A549 (cell line): ENCODE measurements around the gene TMEM183A. TPM values are rescaled to one million over a fixed set of nuclear protein-coding genes. Genes with fewer than 3 reads are reported as not detected.

ENCODE experiments used
- ATAC-seq, 2 experiments: fragments of 200-7000 bp in 1 of 2; fragments of >200 bp in 1 of 2; cut with Nextera tagmentation in 1 of 2; cut with Tn5 transposase in 1 of 2; 3 replicates each; pipeline versions ENCODE4 v1.8.0 to v1.9.1; 2018 to 2020; ENCODE audit warnings: mild to moderate bottlenecking in 1 of 2, moderate library complexity in 1 of 2
- CTCF ChIA-PET: fragments of 300-600 bp; sonication (Branson Sonifier 250); formaldehyde crosslinking; extraction: SDS; loops from one replicate; lab custom pipeline; 2021; ENCODE audit warnings: antibody characterized with exemption, inconsistent platforms; lab: Yijun Ruan, JAX
- POLR2A ChIA-PET: fragments of 350-600 bp; formaldehyde crosslinking; extraction: SDS; loops from one replicate; lab custom pipeline; 2021; ENCODE audit warnings: antibody characterized with exemption, inconsistent platforms; lab: Yijun Ruan, JAX
- DNase-seq, 2 experiments: peaks; one replicate each; pipeline versions ENCODE4 v3.0.0 to v3.0.0-alpha.2; 2011 to 2016; ENCODE audit warnings: low read depth in 1 of 2, low spot score in 1 of 2
- FAIRE-seq: peaks from 2 replicates; lab custom pipeline; 2011; peaks lifted over from hg19 to GRCh38; lab: Jason Lieb, UNC
- H3K27ac ChIP-seq, 2 experiments: fragments of >200 bp; sonication (Bioruptor Twin); formaldehyde crosslinking; 3 replicates each; pipeline ENCODE4 v1.5.1; 2016 to 2017
- H3K4me1 ChIP-seq: fragments of >200 bp; sonication (Bioruptor Twin); formaldehyde crosslinking; 3 replicates; pipeline ENCODE4 v1.6.1; 2016
- H3K4me2 ChIP-seq: fragments of >200 bp; sonication (Bioruptor Twin); formaldehyde crosslinking; 3 replicates; pipeline ENCODE4 v1.6.1; 2016
- H3K4me3 ChIP-seq: fragments of >200 bp; sonication (Bioruptor Twin); formaldehyde crosslinking; 3 replicates; pipeline ENCODE4 v1.5.1; 2016
- H3K9me3 ChIP-seq: fragments of >200 bp; sonication (Bioruptor Twin); formaldehyde crosslinking; 3 replicates; pipeline ENCODE4 v1.6.1; 2016
- BHLHE40 ChIP-seq: IDR thresholded peaks from 2 replicates; pipeline ENCODE4 v1.6.1; 2012; ENCODE audit warnings: low read depth, low read length, inconsistent platforms
- CEBPB ChIP-seq, 2 experiments: fragments of >200 bp in 1 of 2; sonication (Bioruptor Twin) in 1 of 2; formaldehyde crosslinking in 1 of 2; IDR thresholded peaks; 2 replicates each; pipeline ENCODE4 v1.6.1; 2012 to 2016
- CHD2 ChIP-seq: fragments of 150-350 bp; IDR thresholded peaks from 2 replicates; pipeline ENCODE4 v1.6.1; 2014; ENCODE audit warnings: low read length; ENCODE audit not compliant: partially characterized antibody
- EP300 ChIP-seq, 2 experiments: fragments of >200 bp; sonication (Bioruptor Twin); formaldehyde crosslinking; IDR thresholded peaks; 2 replicates in 1 of 2; 3 replicates in 1 of 2; pipeline ENCODE4 v1.6.1; 2016 to 2017
- FOSB ChIP-seq: fragments of 250-450 bp; sonication (Bioruptor Pico); IDR thresholded peaks from 2 replicates; pipeline ENCODE4 v1.5.0; 2020; ENCODE audit warnings: mild to moderate bottlenecking, moderate library complexity
- FOXS1 ChIP-seq: fragments of 250-450 bp; sonication (Bioruptor Pico); IDR thresholded peaks from 2 replicates; pipeline ENCODE4 v1.5.0; 2020; ENCODE audit warnings: mild to moderate bottlenecking, moderate library complexity
- GATA3 ChIP-seq: IDR thresholded peaks from 2 replicates; pipeline ENCODE4 v1.6.1; 2012; ENCODE audit warnings: borderline replicate concordance
- HOXB13 ChIP-seq: fragments of 250-450 bp; sonication (Bioruptor Pico); IDR thresholded peaks from 2 replicates; pipeline ENCODE4 v1.5.0; 2020; ENCODE audit warnings: low read depth, mild to moderate bottlenecking, moderate library complexity
- HOXB5 ChIP-seq: fragments of 250-450 bp; sonication (Bioruptor Pico); IDR thresholded peaks from 2 replicates; pipeline ENCODE4 v1.5.0; 2020; ENCODE audit warnings: mild to moderate bottlenecking, moderate library complexity
- JUNB ChIP-seq: fragments of >200 bp; sonication (Bioruptor Twin); formaldehyde crosslinking; IDR thresholded peaks from 2 replicates; pipeline ENCODE4 v1.6.1; 2016
- KDM1A ChIP-seq: fragments of 200-600 bp; sonication (generic); IDR thresholded peaks from 2 replicates; pipeline ENCODE4 v1.6.1; 2016; ENCODE audit warnings: low read depth, mild to moderate bottlenecking
- MAFK ChIP-seq: fragments of 450-650 bp; IDR thresholded peaks from 2 replicates; pipeline ENCODE4 v1.6.1; 2014; ENCODE audit not compliant: partially characterized antibody
- MAZ ChIP-seq: fragments of 150-350 bp; IDR thresholded peaks from 2 replicates; pipeline ENCODE4 v1.6.1; 2014; ENCODE audit warnings: antibody characterized with exemption, low read depth, low read length, borderline replicate concordance
- MYC ChIP-seq: IDR thresholded peaks from 2 replicates; pipeline ENCODE4 v1.6.1; 2012; ENCODE audit warnings: mild to moderate bottlenecking, inconsistent platforms, low read length, improper control_type of control experiment, borderline replicate concordance
- NR3C1 ChIP-seq: fragments of >200 bp; sonication (Bioruptor Twin); formaldehyde crosslinking; IDR thresholded peaks from 3 replicates; pipeline ENCODE4 v1.6.1; 2017
- POLR2AphosphoS2 ChIP-seq: conservative IDR thresholded peaks from 2 replicates; pipeline ENCODE4 v1.6.1; 2012; ENCODE audit warnings: low read length, improper control_type of control experiment, inconsistent platforms
- RCOR1 ChIP-seq: fragments of 150-350 bp; IDR thresholded peaks from 2 replicates; pipeline ENCODE4 v1.6.1; 2014; ENCODE audit warnings: antibody characterized with exemption, low read length, low read depth
- SMC3 ChIP-seq: fragments of >200 bp; sonication (Bioruptor Twin); formaldehyde crosslinking; IDR thresholded peaks from 3 replicates; pipeline ENCODE4 v1.6.1; 2018; ENCODE audit warnings: inconsistent platforms
- TP53 ChIP-seq: fragments of 250-450 bp; sonication (Bioruptor Pico); IDR thresholded peaks from 2 replicates; pipeline ENCODE4 v1.5.0; 2021; ENCODE audit warnings: mild to moderate bottlenecking, moderate library complexity
- ZNF302 ChIP-seq: fragments of 250-450 bp; sonication (Bioruptor Pico); IDR thresholded peaks from 2 replicates; pipeline ENCODE4 v1.9.0; 2021; ENCODE audit warnings: inconsistent platforms, mild to moderate bottlenecking, moderate library complexity
- ZSCAN20 ChIP-seq: fragments of 250-450 bp; sonication (Bioruptor Pico); IDR thresholded peaks from 2 replicates; pipeline ENCODE4 v1.8.0; 2022; ENCODE audit warnings: mild to moderate bottlenecking, moderate library complexity
- WGBS: methylation state at CpG from one replicate; pipeline ENCODE4 v1.1.6; 2017; ENCODE audit errors: missing lambda C conversion rate; 5-methylcytosine and 5-hydroxymethylcytosine counted together
- polyA plus RNA-seq, 4 experiments: library from polyadenylated mRNA; depleted of rRNA in 3 of 4; stranded (reverse); fragments of >200 nt; fragmentation: RNase III in 1 of 4; extraction: RNeasy Plus Mini Kit Qiagen cat#74134 plus additional on column Dnase treatment in 1 of 4; gene quantifications; 2 replicates in 3 of 4; 3 replicates in 1 of 4; pipeline ENCODE4 v1.2.3, GENCODE V29; 2011 to 2017
- TF ChIP-seq, protein P1 (sequence below): fragments of 250-450 bp; sonication (Bioruptor Pico); IDR thresholded peaks from 2 replicates; pipeline ENCODE4 v1.5.0; 2021; ENCODE audit warnings: mild to moderate bottlenecking, moderate library complexity, borderline replicate concordance
- TF ChIP-seq, protein P2 (sequence below): IDR thresholded peaks from 2 replicates; pipeline ENCODE4 v1.6.1; 2012
- TF ChIP-seq, protein P3 (sequence below): IDR thresholded peaks from 2 replicates; pipeline ENCODE4 v1.6.1; 2012
- TF ChIP-seq, protein P4 (sequence below): fragments of 450-650 bp; IDR thresholded peaks from 2 replicates; pipeline ENCODE4 v1.6.1; 2014; ENCODE audit warnings: antibody characterized with exemption
- TF ChIP-seq, protein P5 (sequence below): fragments of 150-350 bp; IDR thresholded peaks from 2 replicates; pipeline ENCODE4 v1.6.1; 2014; ENCODE audit warnings: low read depth, mild to moderate bottlenecking, low read length
- TF ChIP-seq, protein P6 (sequence below): fragments of >200 bp; sonication (Bioruptor Twin); formaldehyde crosslinking; IDR thresholded peaks from 3 replicates; pipeline ENCODE4 v1.6.1; 2016

Gene TMEM183A
- polyA plus RNA-seq, 2 of the 4 experiments (the other 2 are of a cell fraction): 48.4 to 114 TPM

DNA sequence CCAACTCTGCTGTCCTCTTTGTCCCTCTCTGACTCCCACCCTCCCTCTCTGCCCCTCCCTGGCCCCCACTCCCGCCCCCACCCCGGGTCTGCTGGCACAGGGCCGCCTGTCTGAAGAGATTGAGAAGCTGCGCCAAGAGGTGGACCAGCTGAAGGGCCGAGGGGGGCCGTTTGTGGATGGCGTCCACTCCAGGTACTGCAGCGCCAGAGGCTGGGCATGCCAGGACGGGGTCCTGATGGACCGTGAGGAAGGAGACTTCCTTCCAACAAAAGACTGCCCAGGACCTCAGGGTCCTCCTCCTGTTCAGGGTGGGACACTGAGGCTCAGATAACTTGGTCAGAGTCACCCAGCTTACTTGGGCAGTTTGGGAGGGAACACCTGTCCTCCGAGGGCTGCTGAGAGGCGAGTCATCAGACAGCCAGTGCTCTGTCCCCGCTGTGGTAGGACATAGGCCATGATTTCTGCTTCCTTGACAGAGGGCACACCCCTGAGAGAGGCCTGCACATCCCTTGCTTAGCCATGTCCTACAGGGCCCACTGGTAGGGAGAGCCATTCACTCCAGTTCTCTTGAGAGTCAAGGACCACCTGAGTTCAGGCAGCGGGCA is 42.5 kb downstream of the TMEM183A start:
- FAIRE-seq: no peak
- no peak overlapping the region for H3K27ac ChIP-seq
- ChIA-PET POLR2A (interaction anchor here (0.6 kb wide), 1 partner anchor 95 kb away, joined by 8 read pairs; no protein-coding TSS in a partner anchor), CTCF (interaction anchor here (1.3 to 30.5 kb wide), 4 partner anchors 13 to 218 kb away, joined by 3 to 452 read pairs (median 169); no protein-coding TSS in a partner anchor)
- no peak overlapping the region for H3K4me2 ChIP-seq
- H3K9me3 ChIP-seq: no peaks in the 10 kb centered on the region
- no peak for DNase-seq
- TF ChIP-seq, protein P1, sequence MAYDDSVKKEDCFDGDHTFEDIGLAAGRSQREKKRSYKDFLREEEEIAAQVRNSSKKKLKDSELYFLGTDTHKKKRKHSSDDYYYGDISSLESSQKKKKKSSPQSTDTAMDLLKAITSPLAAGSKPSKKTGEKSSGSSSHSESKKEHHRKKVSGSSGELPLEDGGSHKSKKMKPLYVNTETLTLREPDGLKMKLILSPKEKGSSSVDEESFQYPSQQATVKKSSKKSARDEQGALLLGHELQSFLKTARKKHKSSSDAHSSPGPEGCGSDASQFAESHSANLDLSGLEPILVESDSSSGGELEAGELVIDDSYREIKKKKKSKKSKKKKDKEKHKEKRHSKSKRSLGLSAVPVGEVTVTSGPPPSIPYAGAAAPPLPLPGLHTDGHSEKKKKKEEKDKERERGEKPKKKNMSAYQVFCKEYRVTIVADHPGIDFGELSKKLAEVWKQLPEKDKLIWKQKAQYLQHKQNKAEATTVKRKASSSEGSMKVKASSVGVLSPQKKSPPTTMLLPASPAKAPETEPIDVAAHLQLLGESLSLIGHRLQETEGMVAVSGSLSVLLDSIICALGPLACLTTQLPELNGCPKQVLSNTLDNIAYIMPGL: no peak
- TF ChIP-seq FOSB (CRISPR knock-in tag) (no peak), FOXS1 (CRISPR knock-in tag) (no peak), NR3C1 (no peak), CEBPB (IDR thresholded peaks at IDR 0.05) (no peak), EP300 (IDR thresholded peaks at IDR 0.05) (no peak), TP53 (CRISPR knock-in tag) (no peak)
- no peak for ATAC-seq
- no peak overlapping the region for H3K4me3 ChIP-seq
- WGBS: 78% methylated on average over 10 of the region's 14 CpGs
- peaks cover 6% of the 10 kb centered on the region; the same call in 2 of the 3 replicates for H3K4me1 ChIP-seq

DNA sequence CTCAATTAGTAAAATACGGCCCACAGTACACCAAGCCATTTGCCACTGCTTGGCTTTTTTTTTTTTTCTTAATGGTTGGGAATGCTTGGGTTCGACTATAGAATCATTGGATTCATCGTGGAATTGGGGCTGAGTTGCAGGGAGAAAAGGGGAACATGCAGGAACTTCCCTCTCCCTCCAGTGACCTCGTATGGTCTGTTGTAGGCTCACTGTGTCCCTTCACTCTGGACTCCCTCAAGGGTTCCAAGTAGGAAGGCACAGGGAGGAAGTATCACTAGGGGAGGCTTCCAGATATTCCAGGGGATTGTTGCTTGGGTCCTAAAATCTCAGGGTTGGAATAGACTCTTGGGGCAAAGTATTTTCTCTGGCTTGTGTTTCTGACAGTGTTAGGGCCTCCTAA is 43.7 kb downstream of the TMEM183A start:
- 50% methylated on average over 4 of the region's 4 CpGs for WGBS
- DNase-seq (no peak), ATAC-seq (no peak), FAIRE-seq (no peak)
- H3K9me3 ChIP-seq: no peaks in the 10 kb centered on the region
- peaks cover 6% of the 10 kb centered on the region; the same call in 2 of the 3 replicates for H3K4me1 ChIP-seq
- CTCF ChIA-PET: interaction anchor here (1.1 to 30.5 kb wide), 2 partner anchors 14 to 165 kb away, joined by 5 to 300 read pairs; no protein-coding TSS in a partner anchor
- no peak overlapping the region for H3K4me2 ChIP-seq
- H3K27ac ChIP-seq: no peak overlapping the region
- POLR2A ChIA-PET: no interaction called here
- TF ChIP-seq, protein P2, sequence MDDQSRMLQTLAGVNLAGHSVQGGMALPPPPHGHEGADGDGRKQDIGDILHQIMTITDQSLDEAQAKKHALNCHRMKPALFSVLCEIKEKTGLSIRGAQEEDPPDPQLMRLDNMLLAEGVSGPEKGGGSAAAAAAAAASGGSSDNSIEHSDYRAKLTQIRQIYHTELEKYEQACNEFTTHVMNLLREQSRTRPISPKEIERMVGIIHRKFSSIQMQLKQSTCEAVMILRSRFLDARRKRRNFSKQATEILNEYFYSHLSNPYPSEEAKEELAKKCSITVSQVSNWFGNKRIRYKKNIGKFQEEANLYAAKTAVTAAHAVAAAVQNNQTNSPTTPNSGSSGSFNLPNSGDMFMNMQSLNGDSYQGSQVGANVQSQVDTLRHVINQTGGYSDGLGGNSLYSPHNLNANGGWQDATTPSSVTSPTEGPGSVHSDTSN: no peak
- TF ChIP-seq BHLHE40 (no peak), KDM1A (no peak), ZNF302 (no peak), JUNB (no peak), MAFK (no peak)
- TF ChIP-seq, protein P3, sequence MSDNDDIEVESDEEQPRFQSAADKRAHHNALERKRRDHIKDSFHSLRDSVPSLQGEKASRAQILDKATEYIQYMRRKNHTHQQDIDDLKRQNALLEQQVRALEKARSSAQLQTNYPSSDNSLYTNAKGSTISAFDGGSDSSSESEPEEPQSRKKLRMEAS: no peak
- no peak overlapping the region for H3K4me3 ChIP-seq

DNA sequence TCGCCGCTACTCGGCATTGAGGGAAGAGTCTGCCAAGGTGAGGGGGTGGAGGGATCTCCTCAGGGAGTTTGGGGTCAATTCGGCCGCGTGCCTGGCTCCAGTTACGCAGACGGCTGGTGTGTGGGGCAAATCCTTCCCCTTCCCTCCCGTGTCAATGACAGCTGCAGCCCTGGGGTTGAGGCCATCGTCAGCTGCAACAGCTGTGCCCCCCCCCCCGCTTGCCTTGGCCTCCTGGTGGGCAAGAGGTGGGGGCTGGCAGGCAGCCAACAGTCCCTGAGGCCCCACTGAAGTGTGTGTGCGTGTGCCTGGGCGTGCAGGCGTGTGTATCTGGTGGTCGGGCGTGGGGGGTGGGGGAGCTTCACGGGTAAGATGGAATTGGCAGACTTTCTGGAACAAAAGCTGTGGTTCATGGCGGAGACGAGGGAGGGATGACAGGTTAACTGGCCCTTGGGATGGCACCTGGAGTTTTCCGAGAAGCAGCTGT is 44.7 kb downstream of the TMEM183A start:
- ChIA-PET CTCF (interaction anchor here (0.6 to 30.5 kb wide), 5 partner anchors 15 to 1901 kb away, joined by 3 to 300 read pairs (median 5); no protein-coding TSS in a partner anchor), POLR2A (no interaction called here)
- DNase-seq: no peak
- WGBS: 68% methylated on average over 15 of the region's 20 CpGs
- Histone ChIP-seq H3K4me1 (peaks cover 6% of the 10 kb centered on the region; the same call in 2 of the 3 replicates), H3K4me3 (no peak overlapping the region), H3K9me3 (no peaks in the 10 kb centered on the region), H3K27ac (no peak overlapping the region), H3K4me2 (no peak overlapping the region)
- no peak for FAIRE-seq
- ATAC-seq: no peak
- TF ChIP-seq POLR2AphosphoS2 (no peak), HOXB5 (CRISPR knock-in tag) (no peak), CHD2 (no peak), MYC (no peak), ZSCAN20 (CRISPR knock-in tag) (no peak), HOXB13 (CRISPR knock-in tag) (no peak), SMC3 (no peak), RCOR1 (no peak), FOXS1 (CRISPR knock-in tag) (no peak), GATA3 (no peak), MAZ (no peak)
- TF ChIP-seq, protein P2: no peak
- TF ChIP-seq, protein P4, sequence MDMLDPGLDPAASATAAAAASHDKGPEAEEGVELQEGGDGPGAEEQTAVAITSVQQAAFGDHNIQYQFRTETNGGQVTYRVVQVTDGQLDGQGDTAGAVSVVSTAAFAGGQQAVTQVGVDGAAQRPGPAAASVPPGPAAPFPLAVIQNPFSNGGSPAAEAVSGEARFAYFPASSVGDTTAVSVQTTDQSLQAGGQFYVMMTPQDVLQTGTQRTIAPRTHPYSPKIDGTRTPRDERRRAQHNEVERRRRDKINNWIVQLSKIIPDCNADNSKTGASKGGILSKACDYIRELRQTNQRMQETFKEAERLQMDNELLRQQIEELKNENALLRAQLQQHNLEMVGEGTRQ: no peak
- TF ChIP-seq, protein P5, sequence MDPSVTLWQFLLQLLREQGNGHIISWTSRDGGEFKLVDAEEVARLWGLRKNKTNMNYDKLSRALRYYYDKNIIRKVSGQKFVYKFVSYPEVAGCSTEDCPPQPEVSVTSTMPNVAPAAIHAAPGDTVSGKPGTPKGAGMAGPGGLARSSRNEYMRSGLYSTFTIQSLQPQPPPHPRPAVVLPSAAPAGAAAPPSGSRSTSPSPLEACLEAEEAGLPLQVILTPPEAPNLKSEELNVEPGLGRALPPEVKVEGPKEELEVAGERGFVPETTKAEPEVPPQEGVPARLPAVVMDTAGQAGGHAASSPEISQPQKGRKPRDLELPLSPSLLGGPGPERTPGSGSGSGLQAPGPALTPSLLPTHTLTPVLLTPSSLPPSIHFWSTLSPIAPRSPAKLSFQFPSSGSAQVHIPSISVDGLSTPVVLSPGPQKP: no peak
- TF ChIP-seq, protein P6, sequence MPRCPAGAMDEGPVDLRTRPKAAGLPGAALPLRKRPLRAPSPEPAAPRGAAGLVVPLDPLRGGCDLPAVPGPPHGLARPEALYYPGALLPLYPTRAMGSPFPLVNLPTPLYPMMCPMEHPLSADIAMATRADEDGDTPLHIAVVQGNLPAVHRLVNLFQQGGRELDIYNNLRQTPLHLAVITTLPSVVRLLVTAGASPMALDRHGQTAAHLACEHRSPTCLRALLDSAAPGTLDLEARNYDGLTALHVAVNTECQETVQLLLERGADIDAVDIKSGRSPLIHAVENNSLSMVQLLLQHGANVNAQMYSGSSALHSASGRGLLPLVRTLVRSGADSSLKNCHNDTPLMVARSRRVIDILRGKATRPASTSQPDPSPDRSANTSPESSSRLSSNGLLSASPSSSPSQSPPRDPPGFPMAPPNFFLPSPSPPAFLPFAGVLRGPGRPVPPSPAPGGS: no peak
